HepG2 (cell line): ENCODE results near the gene VKORC1L1. TPM values are rescaled to one million over a fixed set of nuclear protein-coding genes. Genes with fewer than 3 reads are reported as not detected.

Experiments used
- ATAC-seq: fragments of 200-7000 bp; cut with Tn5 transposase; 3 replicates; pipeline ENCODE4 v1.9.1; 2020; ENCODE audit warnings: mild to moderate bottlenecking, moderate library complexity
- BruUV-seq: library from RNA; stranded (reverse); fragments of 400-500 nt; replicated peaks from 2 replicates; lab custom pipeline; 2021; lab: Mats Ljungman, UMichigan
- CTCF ChIA-PET: fragments of 300-600 bp; formaldehyde crosslinking; extraction: SDS; loops from one replicate; lab custom pipeline; 2021; ENCODE audit warnings: low total read pairs, inconsistent platforms, low intra/inter-chr PET ratio; lab: Yijun Ruan, JAX
- POLR2A ChIA-PET: fragments of 350-600 bp; sonication (Branson Sonifier 250); formaldehyde crosslinking; loops from one replicate; lab custom pipeline; 2020; ENCODE audit warnings: antibody characterized with exemption, inconsistent platforms; lab: Yijun Ruan, JAX
- DNase-seq: peaks from one replicate; pipeline ENCODE4 v3.0.0-alpha.2; 2015; ENCODE audit warnings: low spot score
- FAIRE-seq: peaks from 3 replicates; lab custom pipeline; 2011; peaks lifted over from hg19 to GRCh38; lab: Jason Lieb, UNC
- H2AFZ ChIP-seq: one replicate; pipeline ENCODE4 v1.6.1; 2011; ENCODE audit warnings: low read length, inconsistent platforms
- H3K27ac ChIP-seq: fragments of 300-600 bp; 3 replicates; pipeline ENCODE4 v1.8.0; 2011; ENCODE audit warnings: mixed run types, mild to moderate bottlenecking, mixed read lengths, low read length, inconsistent platforms; ENCODE audit not compliant: insufficient read depth; ENCODE audit errors: extremely low read length
- H3K27me3 ChIP-seq, 2 experiments: fragments of 200-600 bp in 1 of 2; 2 replicates in 1 of 2; 3 replicates in 1 of 2; pipeline versions ENCODE4 v1.6.0 to v1.8.0; 2011; ENCODE audit warnings: low read length in 2 of 2, mild to moderate bottlenecking in 2 of 2, moderate library complexity in 2 of 2, inconsistent platforms in 1 of 2; ENCODE audit not compliant: insufficient read depth in 2 of 2, control insufficient read depth in 1 of 2
- H3K36me3 ChIP-seq, 2 experiments: fragments of 200-600 bp in 1 of 2; replicated peaks in 1 of 2; 2 replicates in 1 of 2; 3 replicates in 1 of 2; pipeline versions ENCODE4 v1.5.1 to v1.8.0; 2011; ENCODE audit warnings: low read length in 2 of 2, inconsistent platforms in 1 of 2; ENCODE audit not compliant: insufficient read depth in 2 of 2, control insufficient read depth in 1 of 2
- H3K4me1 ChIP-seq: 2 replicates; pipeline ENCODE4 v1.5.1; 2012; ENCODE audit warnings: low read length, inconsistent platforms; ENCODE audit not compliant: insufficient read depth
- H3K4me2 ChIP-seq: 2 replicates; pipeline ENCODE4 v1.6.0; 2011; ENCODE audit warnings: low read depth, low read length, inconsistent platforms
- H3K4me3 ChIP-seq, 3 experiments: fragments of 200-600 bp in 1 of 3; sonication (generic), shearing (Covaris generic) in 1 of 3; replicated peaks in 1 of 3; 2 replicates each; pipeline ENCODE4 v1.5.1; 2011 to 2016; ENCODE audit warnings: low read length in 3 of 3, inconsistent platforms in 2 of 3, low read depth in 2 of 3, mild to moderate bottlenecking in 2 of 3, control low read depth in 1 of 3, mixed read lengths in 1 of 3; ENCODE audit not compliant: insufficient read depth in 1 of 3
- H3K79me2 ChIP-seq: one replicate; pipeline ENCODE4 v1.6.1; 2011; ENCODE audit warnings: low read length, inconsistent platforms; ENCODE audit not compliant: insufficient read depth
- H3K9ac ChIP-seq: 2 replicates; pipeline ENCODE4 v1.6.0; 2011; ENCODE audit warnings: mild to moderate bottlenecking, low read depth, low read length, inconsistent platforms; ENCODE audit not compliant: insufficient read depth
- H3K9me3 ChIP-seq: 2 replicates; pipeline ENCODE4 v1.5.1; 2012; ENCODE audit warnings: mild to moderate bottlenecking, low read length
- H4K20me1 ChIP-seq: 2 replicates; pipeline ENCODE4 v1.6.0; 2011; ENCODE audit warnings: inconsistent platforms, mild to moderate bottlenecking, low read length, moderate library complexity; ENCODE audit not compliant: insufficient read depth
- CREB1 ChIP-seq, 2 experiments: fragments of 450-650 bp in 1 of 2; IDR thresholded peaks; 2 replicates each; pipeline ENCODE4 v1.6.1; 2016 to 2017; ENCODE audit warnings: control low read depth in 1 of 2, mild to moderate bottlenecking in 1 of 2, missing compliant biosample characterization in 1 of 2, missing genetic modification characterization in 1 of 2
- EEA1 ChIP-seq: sonication (generic); formaldehyde crosslinking; IDR thresholded peaks from 2 replicates; pipeline ENCODE4 v1.5.1; 2020; ENCODE audit warnings: mild to moderate bottlenecking, missing genetic modification reagents, borderline replicate concordance
- GMEB2 ChIP-seq: IDR thresholded peaks from 2 replicates; pipeline ENCODE4 v1.6.1; 2016; ENCODE audit warnings: missing biosample characterization, missing genetic modification reagents, low read depth
- HNRNPK ChIP-seq: fragments of 200-400 bp; formaldehyde crosslinking; IDR thresholded peaks from 2 replicates; pipeline ENCODE4 v1.6.1; 2018; ENCODE audit warnings: low read length, low read depth, moderate library complexity, mild to moderate bottlenecking; ENCODE audit not compliant: poor library complexity, severe bottlenecking
- KAT8 ChIP-seq: IDR thresholded peaks from 2 replicates; pipeline ENCODE4 v1.6.1; 2016; ENCODE audit warnings: missing genetic modification reagents, missing compliant biosample characterization
- MIER2 ChIP-seq: IDR thresholded peaks from 2 replicates; pipeline ENCODE4 v1.6.1; 2016; ENCODE audit warnings: missing biosample characterization, missing genetic modification reagents
- TFE3 ChIP-seq: IDR thresholded peaks from 2 replicates; pipeline ENCODE4 v1.6.1; 2016
- ZFP90 ChIP-seq: sonication (generic); formaldehyde crosslinking; IDR thresholded peaks from 2 replicates; pipeline ENCODE4 v1.8.0; 2022; ENCODE audit warnings: missing genetic modification reagents, mild to moderate bottlenecking, inconsistent platforms, borderline replicate concordance
- ZNF160 ChIP-seq: sonication (generic); formaldehyde crosslinking; IDR thresholded peaks from 2 replicates; pipeline ENCODE4 v1.8.0; 2022; ENCODE audit warnings: mild to moderate bottlenecking, inconsistent platforms, missing genetic modification reagents
- ZNF792 ChIP-seq: IDR thresholded peaks from 2 replicates; pipeline ENCODE4 v1.6.1; 2016
- ZSCAN5A ChIP-seq: sonication (generic); formaldehyde crosslinking; IDR thresholded peaks from 2 replicates; pipeline ENCODE4 v1.8.0; 2022; ENCODE audit warnings: mild to moderate bottlenecking, missing genetic modification reagents, borderline replicate concordance
- WGBS: methylation state at CpG from one replicate; pipeline ENCODE4 v1.1.6; 2017; ENCODE audit warnings: low lambda C conversion rate; 5-methylcytosine and 5-hydroxymethylcytosine counted together
- in situ Hi-C: cut with HindIII; loops from 2 replicates; pipeline ENCODE4 v1.10.0; 2017; ENCODE audit warnings: low pct_unique_long_range_greater_than_20kb; ENCODE audit not compliant: extremely low pct_ligation_motif_present
- intact Hi-C: fragments of 100-400 bp; cut with micrococcal nuclease; formaldehyde crosslinking; loops from one replicate; pipeline ENCODE4 v1.10.0; 2022; ENCODE audit not compliant: unreplicated experiment
- polyA plus RNA-seq, 8 experiments: library from polyadenylated mRNA; depleted of rRNA in 3 of 8; stranded (reverse) in 7 of 8; unstranded in 1 of 8; fragments of >200 nt; fragmentation: Illumina TruSeq in 4 of 8; extraction: Trizol in 4 of 8; gene quantifications; 2 replicates each; pipeline versions ENCODE4 v1.2.1 to v1.2.3, GENCODE V29; 2011 to 2016; ENCODE audit warnings: low read depth in 4 of 8, missing spikeins in 1 of 8, mixed read lengths in 1 of 8; ENCODE audit not compliant: insufficient read depth in 1 of 8
- total RNA-seq, 5 experiments: library from RNA; depleted of rRNA; stranded (reverse); fragments of >200 nt; fragmentation: Illumina TruSeq; extraction: Trizol; gene quantifications; 2 replicates each; pipeline ENCODE4 v1.2.3, GENCODE V29; 2016; ENCODE audit warnings: low read depth in 1 of 5

VKORC1L1 gene
- total and polyA plus RNA-seq, 2 of the 13 experiments (the other 11 are each of a cell fraction or from before 2014, with no cell fraction given), result 13.9 to 16.5 TPM

DNA sequence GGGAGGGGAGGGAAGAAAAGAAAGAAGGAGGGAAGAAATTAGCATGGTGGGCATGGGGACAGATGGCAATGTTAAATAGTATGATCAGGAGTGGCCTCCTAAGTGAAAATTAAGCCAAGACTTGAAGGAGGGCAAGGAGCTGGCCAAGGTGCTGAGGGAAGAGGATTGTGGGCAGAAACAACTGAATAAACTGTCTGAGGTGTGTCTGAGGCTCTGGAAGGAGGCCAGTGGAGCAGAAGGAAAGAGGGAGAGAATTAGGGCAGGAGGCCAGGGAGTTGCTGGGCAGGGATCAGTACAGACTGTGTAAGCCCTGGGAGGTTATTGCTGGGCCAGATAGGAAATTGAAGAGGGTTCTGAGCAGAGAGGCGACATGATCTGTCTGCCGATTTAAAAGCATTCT lies 40.6 kb upstream of the VKORC1L1 start:
- 80% methylated on average over 2 of the region's 2 CpGs for WGBS
- in situ Hi-C loops, result no loop called here
- Histone ChIP-seq H3K9ac (no peak overlapping the region), H4K20me1 (no peaks in the 10 kb centered on the region), H3K4me1 (no peaks in the 10 kb centered on the region), H3K27ac (no peak overlapping the region), H3K27me3 (no peaks in the 10 kb centered on the region), H3K79me2 (no peaks in the 10 kb centered on the region), H3K36me3 (peaks cover 0 to 2% of the 10 kb centered on the region in 2 experiments; a peak in 1 of 5 replicates), H3K4me2 (no peak overlapping the region), H3K4me3 (no peak overlapping the region), H2AFZ (no peak overlapping the region), H3K9me3 (no peaks in the 10 kb centered on the region)
- ChIA-PET CTCF (no interaction called here), POLR2A (no interaction called here)
- no TSS peak for BruUV-seq
- no peak for FAIRE-seq
- no peak for ATAC-seq
- intact Hi-C loops, result no loop called here
- no peak for DNase-seq
- TF ChIP-seq ZNF160 (CRISPR knock-in tag), result no peak
- TF ChIP-seq ZSCAN5A (CRISPR knock-in tag), result no peak
- TF ChIP-seq MIER2, result peak; percentile 87
- TF ChIP-seq HNRNPK, result no peak
- TF ChIP-seq GMEB2, result no peak
- TF ChIP-seq EEA1, result no peak
- TF ChIP-seq ZFP90 (CRISPR knock-in tag), result no peak
- TF ChIP-seq KAT8 (CRISPR knock-in tag), result no peak
- TF ChIP-seq TFE3 (CRISPR knock-in tag), result no peak
- no peak for TF ChIP-seq ZNF792 (CRISPR knock-in tag)
- no peak for TF ChIP-seq CREB1 (IDR thresholded peaks at IDR 0.05)
- TF ChIP-seq CREB1 (CRISPR knock-in tag; IDR thresholded peaks at IDR 0.05), result no peak
